Measurements from ENCODE around the gene GUCY1A2.

The GUCY1A2 gene

DNA sequence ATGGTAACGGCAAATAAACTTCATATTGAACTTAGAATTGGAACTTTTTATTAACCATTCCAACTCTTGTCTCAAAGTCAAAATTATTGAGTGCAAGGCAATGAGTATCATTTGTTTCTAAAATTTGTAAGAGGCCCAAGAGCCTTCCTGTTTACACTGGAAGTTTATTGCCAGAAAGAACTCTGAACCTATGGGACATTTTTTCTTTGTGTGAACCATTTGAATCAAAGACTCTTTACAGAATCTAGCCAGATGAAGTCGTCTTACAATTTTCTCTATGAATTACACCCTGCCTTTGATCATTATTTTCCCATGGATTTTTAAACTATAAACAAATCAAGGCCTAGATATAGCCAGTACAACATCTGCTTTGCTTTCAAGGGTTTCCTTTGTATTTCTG is 2.3 kb upstream of the GUCY1A2 start:
- no peak for DNase-seq (ENCODE audit: extremely low read depth, insufficient read length)
- H3K36me3 ChIP-seq (ENCODE audit: control insufficient read depth, insufficient read depth, low read length), result no peaks in the 10 kb centered on the region
- H3K27me3 ChIP-seq (replicated peaks; ENCODE audit: control insufficient read depth, insufficient read depth, low read length), result peaks cover 3% of the 10 kb centered on the region
- no peak for TF ChIP-seq CTCF (IDR thresholded peaks at IDR 0.05; ENCODE audit: insufficient read depth, low read length, poor library complexity, severe bottlenecking)
- no peak overlapping the region for H3K4me3 ChIP-seq (replicated peaks; ENCODE audit: low read depth, low read length)

DNA sequence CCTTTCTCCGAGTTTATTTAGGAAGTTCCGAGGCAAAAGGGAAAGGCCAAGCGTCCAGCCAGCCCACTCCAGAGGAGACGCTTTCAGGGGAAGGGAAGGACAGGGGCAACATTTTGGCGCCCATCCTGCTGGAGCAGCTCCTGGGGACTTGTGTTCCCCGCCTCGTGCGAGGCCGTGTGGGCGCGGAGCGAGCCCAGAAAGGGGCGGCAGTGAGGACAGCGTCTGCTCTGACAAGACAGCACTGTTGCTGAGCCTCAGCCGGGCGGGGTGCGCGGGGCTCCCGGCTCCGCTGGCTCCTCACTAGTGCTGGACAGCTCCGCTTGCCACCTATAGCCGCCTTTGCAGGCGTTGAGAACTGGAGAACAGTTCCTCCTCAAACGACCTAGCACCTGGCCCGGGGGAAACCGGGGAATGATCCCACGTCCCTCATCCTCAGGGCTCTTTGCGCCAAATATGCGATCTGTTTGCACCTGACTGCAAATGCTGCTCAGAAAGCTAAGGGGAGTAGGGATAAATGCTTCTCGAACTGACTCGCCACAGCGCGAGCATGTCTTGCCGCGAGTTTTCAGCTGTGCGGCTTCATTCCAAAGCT is 722 bp upstream of the GUCY1A2 start:
- TF ChIP-seq CTCF (IDR thresholded peaks at IDR 0.05; ENCODE audit: insufficient read depth, low read length, poor library complexity, severe bottlenecking), result no peak
- peak; percentile 40 for DNase-seq (ENCODE audit: extremely low read depth, insufficient read length)
- peaks cover 3% of the 10 kb centered on the region for H3K27me3 ChIP-seq (replicated peaks; ENCODE audit: control insufficient read depth, insufficient read depth, low read length)
- H3K36me3 ChIP-seq (ENCODE audit: control insufficient read depth, insufficient read depth, low read length), result no peaks in the 10 kb centered on the region
- no peak overlapping the region for H3K4me3 ChIP-seq (replicated peaks; ENCODE audit: low read depth, low read length)

- DNase-seq (ENCODE audit: extremely low read depth, insufficient read length), result peak; percentile 47
- Histone ChIP-seq H3K27me3 (replicated peaks; ENCODE audit: control insufficient read depth, insufficient read depth, low read length) (peaks cover 3% of the 10 kb centered on the region), H3K4me3 (replicated peaks; ENCODE audit: low read depth, low read length) (peak overlapping the region; percentile 38), H3K36me3 (ENCODE audit: control insufficient read depth, insufficient read depth, low read length) (no peaks in the 10 kb centered on the region)
- TF ChIP-seq CTCF (IDR thresholded peaks at IDR 0.05; ENCODE audit: insufficient read depth, low read length, poor library complexity, severe bottlenecking), result peak; percentile 59
Observed at GRCh38 chr11:107017433-107018218, 650 bp downstream of the GUCY1A2 start.

DNA sequence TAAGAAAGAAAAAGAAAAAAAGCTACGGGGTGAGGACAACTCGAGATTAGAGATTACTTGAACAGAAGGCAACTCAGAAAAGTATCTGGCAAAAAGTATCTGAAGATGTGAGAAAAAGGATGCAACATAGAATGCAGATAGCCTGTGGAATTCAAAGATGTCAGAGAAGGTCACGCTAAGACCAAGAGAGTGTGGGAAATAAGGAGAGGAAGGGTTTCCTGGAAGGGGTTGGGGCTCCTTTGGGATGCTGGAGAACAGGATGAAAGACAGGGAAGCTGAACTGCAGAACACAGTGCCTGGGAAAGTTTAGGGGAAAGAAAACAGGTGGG is 1.2 kb downstream of the GUCY1A2 start:
- peaks cover 3% of the 10 kb centered on the region for H3K27me3 ChIP-seq (replicated peaks; ENCODE audit: control insufficient read depth, insufficient read depth, low read length)
- TF ChIP-seq CTCF (IDR thresholded peaks at IDR 0.05; ENCODE audit: insufficient read depth, low read length, poor library complexity, severe bottlenecking), result no peak
- DNase-seq (ENCODE audit: extremely low read depth, insufficient read length), result no peak
- H3K4me3 ChIP-seq (replicated peaks; ENCODE audit: low read depth, low read length), result no peak overlapping the region; the same call in 1 of the 2 replicates
- no peaks in the 10 kb centered on the region for H3K36me3 ChIP-seq (ENCODE audit: control insufficient read depth, insufficient read depth, low read length)

GRCh38 chr11:107014871-107015270 is 3.4 kb downstream of the GUCY1A2 start:
- peaks cover 3% of the 10 kb centered on the region for H3K27me3 ChIP-seq (replicated peaks; ENCODE audit: control insufficient read depth, insufficient read depth, low read length)
- H3K4me3 ChIP-seq (replicated peaks; ENCODE audit: low read depth, low read length), result no peak overlapping the region
- no peaks in the 10 kb centered on the region for H3K36me3 ChIP-seq (ENCODE audit: control insufficient read depth, insufficient read depth, low read length)
- no peak for TF ChIP-seq CTCF (IDR thresholded peaks at IDR 0.05; ENCODE audit: insufficient read depth, low read length, poor library complexity, severe bottlenecking)
- no peak for DNase-seq (ENCODE audit: extremely low read depth, insufficient read length)
